IMR-90 (cell line): ENCODE measurements around the gene PTGDS.

Experiments
- CEBPB ChIP-seq: IDR thresholded peaks from 2 replicates; pipeline ENCODE4 v1.6.1; 2012; ENCODE audit warnings: low read depth, low read length, improper control_type of control experiment
- CTCF ChIP-seq: conservative IDR thresholded peaks from 2 replicates; pipeline ENCODE4 v1.5.1; 2012; ENCODE audit warnings: mild to moderate bottlenecking, low read depth, low read length, improper control_type of control experiment
- ELK1 ChIP-seq: fragments of 150-350 bp; IDR thresholded peaks from 2 replicates; pipeline ENCODE4 v1.6.1; 2016; ENCODE audit warnings: low read depth, mild to moderate bottlenecking, low read length, moderate library complexity, borderline replicate concordance
- FOS ChIP-seq: fragments of 150-350 bp; IDR thresholded peaks from 2 replicates; pipeline ENCODE4 v1.6.1; 2016; ENCODE audit warnings: low read depth, low read length
- MAFK ChIP-seq: IDR thresholded peaks from 2 replicates; pipeline ENCODE4 v1.6.1; 2012; ENCODE audit warnings: low read depth, low read length, improper control_type of control experiment
- MXI1 ChIP-seq: IDR thresholded peaks from 2 replicates; pipeline ENCODE4 v1.6.1; 2012; ENCODE audit warnings: low read depth, mild to moderate bottlenecking, low read length, moderate library complexity, borderline replicate concordance
- POLR2A ChIP-seq: IDR thresholded peaks from 2 replicates; pipeline ENCODE4 v1.6.1; 2012; ENCODE audit warnings: mild to moderate bottlenecking, low read depth, low read length
- RAD21 ChIP-seq: IDR thresholded peaks from 2 replicates; pipeline ENCODE4 v1.6.1; 2012; ENCODE audit warnings: low read length, improper control_type of control experiment
- RFX5 ChIP-seq: IDR thresholded peaks from 2 replicates; pipeline ENCODE4 v1.8.0; 2012; ENCODE audit warnings: low read depth, mild to moderate bottlenecking, low read length, moderate library complexity
- SMC3 ChIP-seq: fragments of 150-350 bp; IDR thresholded peaks from 2 replicates; pipeline ENCODE4 v1.6.1; 2016; ENCODE audit warnings: low read depth, mild to moderate bottlenecking, antibody characterized with exemption, low read length, moderate library complexity
- USF2 ChIP-seq: fragments of 150-350 bp; IDR thresholded peaks from 2 replicates; pipeline ENCODE4 v1.6.1; 2017; ENCODE audit warnings: mild to moderate bottlenecking, antibody characterized with exemption, low read length, low read depth

- TF ChIP-seq FOS (no peak), SMC3 (no peak), MXI1 (no peak), MAFK (no peak), RFX5 (no peak), POLR2A (no peak), USF2 (no peak), CTCF (no peak), CEBPB (no peak), RAD21 (no peak), ELK1 (no peak)
These were observed 35.8 kb upstream of the PTGDS start for GRCh38 chr9:136941231-136942111.
